Measurements from ENCODE around the gene SDK1. TPM values are rescaled to one million over a fixed set of nuclear protein-coding genes. Genes with fewer than 3 reads are reported as not detected.

SDK1 gene
- total and polyA plus RNA-seq, 10 of the 15 experiments (the other 5 are each of a cell fraction or from before 2014, with no cell fraction given) = 0.14 to 0.33 TPM; not detected in 8

GRCh38 chr7:4271716-4272015 lies 970.6 kb downstream of the SDK1 start:
- ChIA-PET RAD21 (ENCODE audit: unreplicated experiment) (no interaction called here), POLR2A (no interaction called here), SMC1A (ENCODE audit: uncharacterized antibody, unreplicated experiment) (no interaction called here), CTCF (no interaction called here)
- Histone ChIP-seq H3K9ac (ENCODE audit: control insufficient read depth, insufficient read depth, low read length) (no peak overlapping the region), H3K27ac (ENCODE audit: control insufficient read depth, insufficient read depth) (no peak overlapping the region), H3K4me1 (ENCODE audit: control insufficient read depth, insufficient read depth, low read length) (no peaks in the 10 kb centered on the region), H3K27me3 (replicated peaks in 1 of 2; ENCODE audit: control insufficient read depth in 2 of 2, insufficient read depth in 2 of 2, low read length in 1 of 2) (no peaks in the 10 kb centered on the region), H3K4me3 (no peak overlapping the region), H3K79me2 (ENCODE audit: control insufficient read depth, insufficient read depth, low read length) (no peaks in the 10 kb centered on the region), H4K20me1 (ENCODE audit: control insufficient read depth, insufficient read depth) (no peaks in the 10 kb centered on the region), H3K9me3 (replicated peaks; ENCODE audit: control insufficient read depth, insufficient read depth, low read length) (peaks cover 2% of the 10 kb centered on the region; the same call in 1 of the 3 replicates), H3K36me3 (ENCODE audit: control insufficient read depth in 2 of 2, insufficient read depth in 2 of 2, low read length in 1 of 2) (no peaks in the 10 kb centered on the region), H3K4me2 (ENCODE audit: control insufficient read depth, insufficient read depth) (no peak overlapping the region), H2AFZ (ENCODE audit: control insufficient read depth, low read depth, low read length) (no peak overlapping the region)
- FAIRE-seq (no peak), ATAC-seq (no peak), DNase-seq (ENCODE audit: low read depth, low spot score) (no peak)
- BruUV-seq (replicated peaks) = no TSS peak
- WGBS (ENCODE audit: insufficient coverage, insufficient replicate concordance, low lambda C conversion rate, missing lambda C conversion rate) = 48% methylated on average over 9 of the region's 10 CpGs
- in situ Hi-C loops (cut with MboI) = no loop called here
- intact Hi-C loops (cut with micrococcal nuclease; ENCODE audit: unreplicated experiment) = no loop called here
- TF ChIP-seq BRCA1 (IDR thresholded peaks at IDR 0.05; ENCODE audit: low read depth, low read length) (no peak), TBL1XR1 (IDR thresholded peaks at IDR 0.05; ENCODE audit: low read depth, low read length) (no peak), ZBTB11 (CRISPR knock-in tag; IDR thresholded peaks at IDR 0.05) (no peak), TCF12 (IDR thresholded peaks at IDR 0.05; ENCODE audit: low read depth, low read length) (no peak), POLR2A (IDR thresholded peaks at IDR 0.05; ENCODE audit: low read depth, low read length) (no peak), YY1 (IDR thresholded peaks at IDR 0.05; ENCODE audit: low read depth, low read length) (no peak), ZNF384 (IDR thresholded peaks at IDR 0.05; ENCODE audit: borderline replicate concordance, low read depth, low read length) (no peak), RAD51 (IDR thresholded peaks at IDR 0.05) (no peak), SRF (IDR thresholded peaks at IDR 0.05; ENCODE audit: low read depth in 2 of 2, low read length in 2 of 2) (no peak)

All from GM12878 (cell line).